ENCODE results near the gene SLCO6A1.

SLCO6A1 gene

GRCh38 chr5:102368392-102368791 is 130.4 kb downstream of the SLCO6A1 start:
- Histone ChIP-seq H3K4me3 (no peak overlapping the region), H3K36me3 (no peaks in the 10 kb centered on the region), H3K4me1 (no peaks in the 10 kb centered on the region), H3K27me3 (no peaks in the 10 kb centered on the region), H3K27ac (no peak overlapping the region), H3K9me3 (no peaks in the 10 kb centered on the region)
- TF ChIP-seq CTCF (IDR thresholded peaks at IDR 0.05), result no peak
- intact Hi-C loops (cut with DNase I; ENCODE audit: low total_unique reads), result no loop called here
- no peak for DNase-seq

GRCh38 chr5:102341681-102342288 is 157.0 kb downstream of the SLCO6A1 start:
- Histone ChIP-seq H3K27me3 (no peaks in the 10 kb centered on the region), H3K36me3 (no peaks in the 10 kb centered on the region), H3K4me3 (no peak overlapping the region), H3K9me3 (no peaks in the 10 kb centered on the region), H3K4me1 (no peaks in the 10 kb centered on the region), H3K27ac (no peak overlapping the region)
- DNase-seq, result no peak
- intact Hi-C loops (cut with DNase I; ENCODE audit: low total_unique reads), result no loop called here
- TF ChIP-seq CTCF (IDR thresholded peaks at IDR 0.05), result no peak

GRCh38 chr5:102324714-102325113 is 174.1 kb downstream of the SLCO6A1 start:
- no peak for TF ChIP-seq CTCF (IDR thresholded peaks at IDR 0.05)
- Histone ChIP-seq H3K4me1 (no peaks in the 10 kb centered on the region), H3K36me3 (no peaks in the 10 kb centered on the region), H3K27me3 (no peaks in the 10 kb centered on the region), H3K27ac (no peak overlapping the region), H3K9me3 (no peaks in the 10 kb centered on the region), H3K4me3 (no peak overlapping the region)
- DNase-seq, result no peak
- intact Hi-C loops (cut with DNase I; ENCODE audit: low total_unique reads), result no loop called here

Measured in tibial artery (tissue), 4 donors.